Activated B cell treated with CpG ODN at 0.5 μM for 24 hours (primary cell): Measurements from ENCODE around the gene ST6GAL1. TPM values are rescaled to one million over a fixed set of nuclear protein-coding genes. Genes with fewer than 3 reads are reported as not detected.
"Not testable (repeated sequence)": the region's sequence is repeated elsewhere in the genome, so short reads cannot be mapped to it uniquely, and the experiment has no call there.

Experiments used
- ATAC-seq: fragments of 200-7000 bp; cut with Tn5 transposase; one replicate; pipeline ENCODE4 v1.10.0; 2021; ENCODE audit warnings: low read depth, mild to moderate bottlenecking, moderate library complexity
- CTCF ChIA-PET: fragments of 350-600 bp; sonication (Branson Sonifier 250); formaldehyde crosslinking; loops from one replicate; lab custom pipeline; 2021; ENCODE audit warnings: antibody characterized with exemption; lab: Charles Lee
- POLR2A ChIA-PET: fragments of 350-600 bp; sonication (Branson Sonifier 250); formaldehyde crosslinking; loops from one replicate; lab custom pipeline; 2021; ENCODE audit warnings: antibody characterized with exemption; lab: Charles Lee
- DNase-seq: peaks from one replicate; pipeline ENCODE4 v3.0.0; 2022
- H3K27ac Mint-ChIP-seq: one replicate; pipeline ENCODE4 v1.8.0; 2020; ENCODE audit warnings: mixed read lengths
- H3K27me3 Mint-ChIP-seq: one replicate; pipeline ENCODE4 v1.8.0; 2021; ENCODE audit warnings: mixed read lengths
- H3K36me3 Mint-ChIP-seq: one replicate; pipeline ENCODE4 v1.8.0; 2021; ENCODE audit warnings: low read depth, mixed read lengths
- H3K4me1 Mint-ChIP-seq: one replicate; pipeline ENCODE4 v1.8.0; 2021; ENCODE audit warnings: mixed read lengths
- H3K4me3 Mint-ChIP-seq: one replicate; pipeline ENCODE4 v1.8.0; 2020; ENCODE audit warnings: mild to moderate bottlenecking, mixed read lengths
- H3K9me3 Mint-ChIP-seq: one replicate; pipeline ENCODE4 v1.8.0; 2020; ENCODE audit warnings: mixed read lengths
- intact Hi-C: fragments of 100-400 bp; cut with micrococcal nuclease; formaldehyde crosslinking; loops from one replicate; pipeline ENCODE4 v1.15.1; 2024
- total RNA-seq: library from RNA; stranded (reverse); gene quantifications from 2 replicates; pipeline ENCODE4 v1.2.3, GENCODE V29; 2022
- TF ChIP-seq, protein P1 (sequence below): fragments of 200-600 bp; IDR thresholded peaks from one replicate; pipeline ENCODE4 v1.8.0; 2022; ENCODE audit warnings: antibody characterized with exemption, mild to moderate bottlenecking

The ST6GAL1 gene
- total RNA-seq, 1 donor from 2014 or later: 328 TPM

DNA sequence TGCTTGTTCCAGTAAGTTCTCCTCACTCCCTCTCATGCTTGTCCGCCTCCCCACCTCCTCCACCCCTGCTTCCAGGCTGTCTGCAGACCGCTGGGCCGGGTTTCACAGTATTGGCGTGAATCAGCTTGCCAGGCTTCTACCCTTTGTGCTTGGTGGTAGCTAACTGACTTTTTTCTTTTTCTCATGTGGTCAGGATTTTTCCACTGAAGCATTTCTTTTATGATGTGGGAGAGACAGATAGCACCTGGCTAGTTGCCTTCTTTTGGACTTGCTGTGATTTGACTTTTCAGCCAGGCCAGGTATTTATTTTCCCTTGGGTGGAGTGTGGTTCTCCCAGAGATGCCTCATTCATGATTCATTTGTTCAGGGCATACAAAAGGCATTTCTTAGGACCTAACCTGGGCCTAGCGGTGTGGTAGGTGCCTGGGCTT, 60.6 kb downstream of the ST6GAL1 start:
- POLR2A ChIA-PET: interaction anchor here (0.7 to 3.0 kb wide), 3 partner anchors 25 to 62 kb away, joined by 3 to 23 read pairs (median 4); no protein-coding TSS in a partner anchor
- ATAC-seq (no peak), DNase-seq (no peak)
- CTCF ChIA-PET: no interaction called here
- H3K27ac Mint-ChIP-seq: peak overlapping the region; percentile 92
- H3K27me3 Mint-ChIP-seq: no peaks in the 10 kb centered on the region
- intact Hi-C loops: no loop called here
- TF ChIP-seq, protein P1, sequence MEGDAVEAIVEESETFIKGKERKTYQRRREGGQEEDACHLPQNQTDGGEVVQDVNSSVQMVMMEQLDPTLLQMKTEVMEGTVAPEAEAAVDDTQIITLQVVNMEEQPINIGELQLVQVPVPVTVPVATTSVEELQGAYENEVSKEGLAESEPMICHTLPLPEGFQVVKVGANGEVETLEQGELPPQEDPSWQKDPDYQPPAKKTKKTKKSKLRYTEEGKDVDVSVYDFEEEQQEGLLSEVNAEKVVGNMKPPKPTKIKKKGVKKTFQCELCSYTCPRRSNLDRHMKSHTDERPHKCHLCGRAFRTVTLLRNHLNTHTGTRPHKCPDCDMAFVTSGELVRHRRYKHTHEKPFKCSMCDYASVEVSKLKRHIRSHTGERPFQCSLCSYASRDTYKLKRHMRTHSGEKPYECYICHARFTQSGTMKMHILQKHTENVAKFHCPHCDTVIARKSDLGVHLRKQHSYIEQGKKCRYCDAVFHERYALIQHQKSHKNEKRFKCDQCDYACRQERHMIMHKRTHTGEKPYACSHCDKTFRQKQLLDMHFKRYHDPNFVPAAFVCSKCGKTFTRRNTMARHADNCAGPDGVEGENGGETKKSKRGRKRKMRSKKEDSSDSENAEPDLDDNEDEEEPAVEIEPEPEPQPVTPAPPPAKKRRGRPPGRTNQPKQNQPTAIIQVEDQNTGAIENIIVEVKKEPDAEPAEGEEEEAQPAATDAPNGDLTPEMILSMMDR: no peak
- no peaks in the 10 kb centered on the region for H3K9me3 Mint-ChIP-seq
- H3K4me1 Mint-ChIP-seq: peaks cover 92% of the 10 kb centered on the region
- peak overlapping the region; percentile 1 for H3K4me3 Mint-ChIP-seq
- H3K36me3 Mint-ChIP-seq: peaks cover 45% of the 10 kb centered on the region

- POLR2A ChIA-PET: interaction anchor here (3.0 kb wide), 1 partner anchor 25 kb away, joined by 23 read pairs; no protein-coding TSS in a partner anchor
- H3K36me3 Mint-ChIP-seq: peaks cover 44% of the 10 kb centered on the region
- CTCF ChIA-PET: no interaction called here
These were observed 61.1 kb downstream of the ST6GAL1 start for GRCh38 chr3:186991470-186991869.

GRCh38 chr3:186992096-186992495, 61.8 kb downstream of the ST6GAL1 start:
- H3K27me3 Mint-ChIP-seq, H3K9me3 Mint-ChIP-seq, ATAC-seq, DNase-seq, CTCF ChIA-PET, intact Hi-C loops: not testable (repeated sequence)
- Mint-ChIP-seq H3K4me1 (peaks cover 93% of the 10 kb centered on the region), H3K36me3 (peaks cover 43% of the 10 kb centered on the region), H3K4me3 (peak overlapping the region; percentile 37), H3K27ac (peak overlapping the region; percentile 92)
- POLR2A ChIA-PET: interaction anchor here (1.4 kb wide), 1 partner anchor 12 kb away, joined by 5 read pairs; no protein-coding TSS in a partner anchor

More at GRCh38 chr3:186991470-186991869, 61.1 kb downstream of the ST6GAL1 start:
- ATAC-seq: no peak
- Mint-ChIP-seq H3K9me3 (no peaks in the 10 kb centered on the region), H3K4me1 (peaks cover 93% of the 10 kb centered on the region), H3K4me3 (no peak overlapping the region), H3K27me3 (no peaks in the 10 kb centered on the region), H3K27ac (peak overlapping the region; percentile 92)
- no peak for DNase-seq
- intact Hi-C loops: no loop called here
- TF ChIP-seq, protein P1: no peak

DNA sequence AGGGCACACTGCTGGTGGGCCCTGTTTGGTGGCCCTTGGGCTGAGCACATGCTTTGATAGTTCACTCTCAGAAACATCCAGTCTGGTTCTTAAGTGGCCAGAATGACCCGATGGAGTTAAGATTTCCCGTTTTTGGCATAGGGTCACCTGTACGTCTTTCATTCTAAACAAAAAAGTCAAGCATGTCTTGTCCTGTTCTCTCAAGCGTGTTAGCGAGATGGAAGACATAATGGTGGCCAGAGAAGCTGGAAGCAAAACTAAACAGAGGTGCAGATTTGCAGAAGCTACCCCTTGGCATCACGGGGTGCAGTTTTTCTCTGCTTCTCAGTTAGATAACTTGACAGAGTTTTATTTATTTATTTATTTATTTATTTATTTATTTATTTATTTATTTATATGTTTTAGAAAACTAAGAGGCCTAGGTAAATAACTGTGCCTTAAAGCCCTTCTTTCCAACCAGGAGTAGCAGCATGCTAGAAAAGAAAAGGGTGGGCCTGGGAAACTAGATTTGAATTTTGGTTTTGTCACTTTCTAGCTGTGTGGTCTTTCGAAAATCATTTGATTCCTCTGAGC, 63.0 kb downstream of the ST6GAL1 start:
- TF ChIP-seq, protein P1: no peak
- H3K4me1 Mint-ChIP-seq: peaks cover 92% of the 10 kb centered on the region
- ATAC-seq: no peak
- ChIA-PET POLR2A (interaction anchor here (0.6 to 4.2 kb wide), 6 partner anchors 8 to 146 kb away, joined by 3 to 44 read pairs (median 6); partner anchors contain the start of gene RPL39L), CTCF (interaction anchor here (0.9 to 1.4 kb wide), 4 partner anchors 34 to 144 kb away, joined by 3 to 5 read pairs (median 4); no protein-coding TSS in a partner anchor)
- H3K27ac Mint-ChIP-seq: peak overlapping the region; percentile 92
- intact Hi-C loops: no loop called here
- H3K4me3 Mint-ChIP-seq: peak overlapping the region; percentile 4
- DNase-seq: no peak
- no peaks in the 10 kb centered on the region for H3K9me3 Mint-ChIP-seq
- peaks cover 43% of the 10 kb centered on the region for H3K36me3 Mint-ChIP-seq
- no peaks in the 10 kb centered on the region for H3K27me3 Mint-ChIP-seq

- peak overlapping the region; percentile 87 for H3K27ac Mint-ChIP-seq
- no peaks in the 10 kb centered on the region for H3K27me3 Mint-ChIP-seq
- intact Hi-C loops: no loop called here
- peaks cover 92% of the 10 kb centered on the region for H3K4me1 Mint-ChIP-seq
- ChIA-PET POLR2A (interaction anchor here (0.5 to 4.2 kb wide), 7 partner anchors 9 to 145 kb away, joined by 3 to 44 read pairs (median 6); partner anchors contain the start of gene RPL39L), CTCF (interaction anchor here (1.0 to 1.4 kb wide), 3 partner anchors 35 to 73 kb away, joined by 4 to 5 read pairs (median 4); no protein-coding TSS in a partner anchor)
- H3K36me3 Mint-ChIP-seq: peaks cover 39% of the 10 kb centered on the region
- TF ChIP-seq, protein P1: no peak
- DNase-seq (no peak), ATAC-seq (no peak)
- H3K9me3 Mint-ChIP-seq: no peaks in the 10 kb centered on the region
- peak overlapping the region; percentile 13 for H3K4me3 Mint-ChIP-seq
These were observed 64.0 kb downstream of the ST6GAL1 start for GRCh38 chr3:186994000-186994955.
